Fibroblast of skin of left biceps (primary cell): ENCODE data around the gene EPB41L5.
"Not testable (repeated sequence)": the region's sequence is repeated elsewhere in the genome, so short reads cannot be mapped to it uniquely, and the experiment has no call there.

Source experiments
- DNase-seq, 2 experiments: peaks; one replicate each; pipeline ENCODE4 v3.0.0-alpha.2; 2013; ENCODE audit warnings: low read depth in 2 of 2

EPB41L5 gene

GRCh38 chr2:120012771-120013596, at the start of gene EPB41L5:
Gene EPB41L5, plus strand, starts transcription at chr2:120013077. Its CDS starts 6,008 bp downstream, at chr2:120019085.
- peak; percentile 83 to 85 for DNase-seq

GRCh38 chr2:119981896-119982295, 31.0 kb upstream of the EPB41L5 start:
- no peak for DNase-seq

- DNase-seq: no peak
Observed at GRCh38 chr2:119982506-119982905, 30.4 kb upstream of the EPB41L5 start.

- DNase-seq: no peak
Observed at GRCh38 chr2:119983108-119983507, 29.8 kb upstream of the EPB41L5 start.

- no peak for DNase-seq
Observed at GRCh38 chr2:119996148-119996547, 16.7 kb upstream of the EPB41L5 start.

GRCh38 chr2:119996896-119997891, 15.7 kb upstream of the EPB41L5 start:
- DNase-seq: not testable (repeated sequence)

GRCh38 chr2:120001471-120001870, 11.4 kb upstream of the EPB41L5 start:
- no peak for DNase-seq

GRCh38 chr2:120004254-120004653, 8.6 kb upstream of the EPB41L5 start:
- no peak for DNase-seq

- DNase-seq: no peak
Observed at GRCh38 chr2:120005834-120006521, 6.9 kb upstream of the EPB41L5 start.

GRCh38 chr2:120007851-120008250, 5.0 kb upstream of the EPB41L5 start:
- DNase-seq: no peak

GRCh38 chr2:120012363-120012762, 514 bp upstream of the EPB41L5 start:
- DNase-seq: no peak

- DNase-seq: no peak
Observed at GRCh38 chr2:120013597-120014223, 833 bp downstream of the EPB41L5 start.

GRCh38 chr2:120014226-120014980, 1.5 kb downstream of the EPB41L5 start:
- no peak for DNase-seq

- DNase-seq: no peak
Observed at GRCh38 chr2:120016800-120017199, 3.9 kb downstream of the EPB41L5 start.

- DNase-seq: no peak
Observed at GRCh38 chr2:120017201-120017600, 4.3 kb downstream of the EPB41L5 start.

GRCh38 chr2:120018549-120018948, 5.7 kb downstream of the EPB41L5 start:
- DNase-seq: no peak

GRCh38 chr2:120020554-120020953, 7.7 kb downstream of the EPB41L5 start:
- DNase-seq: no peak

- DNase-seq: not testable (repeated sequence)
Observed at GRCh38 chr2:120022505-120022904, 9.6 kb downstream of the EPB41L5 start.

GRCh38 chr2:120026890-120027289, 14.0 kb downstream of the EPB41L5 start:
- no peak for DNase-seq

GRCh38 chr2:120028795-120029194, 15.9 kb downstream of the EPB41L5 start:
- DNase-seq: no peak
